ENCODE results near the gene E2F6.

- TF ChIP-seq POLR2A (IDR thresholded peaks at IDR 0.05; ENCODE audit: low read length): no peak
- no peak for TF ChIP-seq GATA1 (IDR thresholded peaks at IDR 0.05; ENCODE audit: low read depth, low read length)
Observed at GRCh38 chr2:11477994-11478393, 12.0 kb upstream of the E2F6 start.

Data from erythroblast (primary cell).